Body of pancreas (tissue), 4 donors: ENCODE data around the gene HMCN1. TPM values are rescaled to one million over a fixed set of nuclear protein-coding genes. Genes with fewer than 3 reads are reported as not detected.

ENCODE experiments used
- ATAC-seq: fragments of 150-250 bp; one replicate; pipeline ENCODE4 v1.9.1; 2016
- DNase-seq, 4 donors: peaks; one replicate each; pipeline ENCODE4 v3.0.0-alpha.2; 2019
- H3K27ac ChIP-seq, 4 donors: fragments of 200-600 bp; sonication (generic); 1 replicate in 3 of 4; 2 replicates in 1 of 4; pipeline versions ENCODE4 v1.5.1 to v1.6.1; 2016 to 2019; ENCODE audit warnings: mild to moderate bottlenecking in 1 of 4, mixed read lengths in 1 of 4, moderate library complexity in 1 of 4
- H3K27me3 ChIP-seq, 2 donors: fragments of 200-600 bp; sonication (generic); one replicate each; pipeline ENCODE4 v1.6.0; 2016; ENCODE audit warnings: mild to moderate bottlenecking in 1 of 2
- H3K36me3 ChIP-seq, 2 donors: fragments of 200-600 bp; sonication (generic); replicated peaks in 1 of 2; 2 replicates each; pipeline ENCODE4 v1.5.1; 2016; ENCODE audit warnings: low read depth in 2 of 2; ENCODE audit not compliant: insufficient read depth in 1 of 2
- H3K4me1 ChIP-seq: fragments of 200-600 bp; sonication (generic); one replicate; pipeline ENCODE4 v1.6.0; 2016
- H3K4me3 ChIP-seq, 2 donors: fragments of 200-600 bp; sonication (generic); 1 replicate in 1 of 2; 2 replicates in 1 of 2; pipeline ENCODE4 v1.5.1; 2016 to 2019
- H3K9me3 ChIP-seq, 3 donors: fragments of 200-600 bp; sonication (generic); 1 replicate in 2 of 3; 2 replicates in 1 of 3; pipeline ENCODE4 v1.5.1; 2016
- POLR2A ChIP-seq, 3 donors: fragments of 450-650 bp; IDR thresholded peaks; one replicate each; pipeline ENCODE4 v1.6.1; 2016; ENCODE audit warnings: antibody characterized with exemption in 3 of 3, mild to moderate bottlenecking in 2 of 3
- WGBS, 2 donors: methylation state at CpG; one replicate each; pipeline ENCODE4 v1.1.5; 2017; 5-methylcytosine and 5-hydroxymethylcytosine counted together
- intact Hi-C: fragments of 100-400 bp; cut with DNase I; formaldehyde crosslinking; loops from one replicate; pipeline ENCODE4 v1.15.1; 2023
- total RNA-seq, 2 donors: library from RNA; depleted of rRNA; stranded (reverse); fragments of >200 nt; gene quantifications; one replicate each; pipeline ENCODE4 v1.1.0, GENCODE V29; 2016
- TF ChIP-seq, protein P1 (sequence below), 7 experiments: fragments of 450-650 bp in 4 of 7; fragments of 200-600 bp in 3 of 7; sonication (generic) in 3 of 7; IDR thresholded peaks; one replicate each; pipeline ENCODE4 v1.5.1; 2016 to 2019; ENCODE audit warnings: antibody characterized with exemption in 7 of 7

Gene HMCN1
- total RNA-seq, 2 donors from 2014 or later = 2.1 to 2.3 TPM

DNA sequence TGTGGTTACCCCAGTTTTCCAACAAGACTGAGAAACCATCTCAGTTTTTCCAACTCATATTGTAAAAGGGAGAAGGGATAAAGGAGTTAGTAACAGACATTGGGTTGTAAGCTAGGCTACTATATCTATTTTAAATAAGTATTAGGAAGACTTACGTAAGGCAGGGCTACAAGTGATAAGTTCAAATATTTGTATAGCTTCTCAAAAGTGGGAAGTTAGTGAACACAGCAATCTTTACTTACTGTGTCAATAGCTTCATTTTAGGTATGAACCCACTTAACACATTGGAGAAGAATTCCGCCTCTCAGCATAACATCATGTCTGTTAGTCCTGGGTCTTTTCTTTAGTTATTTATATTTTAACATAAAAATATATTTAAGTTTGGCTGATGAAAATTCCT is 320.7 kb downstream of the HMCN1 start:
- Histone ChIP-seq H3K9me3 (no peaks in the 10 kb centered on the region), H3K4me3 (no peak overlapping the region), H3K27ac (no peak overlapping the region), H3K36me3 (no peaks in the 10 kb centered on the region), H3K27me3 (no peaks in the 10 kb centered on the region), H3K4me1 (peaks cover 12% of the 10 kb centered on the region)
- DNase-seq (no peak), ATAC-seq (no peak)
- WGBS, 2 donors = 86 to 88% methylated on average over 2 of the region's 2 CpGs
- no peak for TF ChIP-seq POLR2A (IDR thresholded peaks at IDR 0.05)
- TF ChIP-seq, protein P1, sequence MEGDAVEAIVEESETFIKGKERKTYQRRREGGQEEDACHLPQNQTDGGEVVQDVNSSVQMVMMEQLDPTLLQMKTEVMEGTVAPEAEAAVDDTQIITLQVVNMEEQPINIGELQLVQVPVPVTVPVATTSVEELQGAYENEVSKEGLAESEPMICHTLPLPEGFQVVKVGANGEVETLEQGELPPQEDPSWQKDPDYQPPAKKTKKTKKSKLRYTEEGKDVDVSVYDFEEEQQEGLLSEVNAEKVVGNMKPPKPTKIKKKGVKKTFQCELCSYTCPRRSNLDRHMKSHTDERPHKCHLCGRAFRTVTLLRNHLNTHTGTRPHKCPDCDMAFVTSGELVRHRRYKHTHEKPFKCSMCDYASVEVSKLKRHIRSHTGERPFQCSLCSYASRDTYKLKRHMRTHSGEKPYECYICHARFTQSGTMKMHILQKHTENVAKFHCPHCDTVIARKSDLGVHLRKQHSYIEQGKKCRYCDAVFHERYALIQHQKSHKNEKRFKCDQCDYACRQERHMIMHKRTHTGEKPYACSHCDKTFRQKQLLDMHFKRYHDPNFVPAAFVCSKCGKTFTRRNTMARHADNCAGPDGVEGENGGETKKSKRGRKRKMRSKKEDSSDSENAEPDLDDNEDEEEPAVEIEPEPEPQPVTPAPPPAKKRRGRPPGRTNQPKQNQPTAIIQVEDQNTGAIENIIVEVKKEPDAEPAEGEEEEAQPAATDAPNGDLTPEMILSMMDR (IDR thresholded peaks at IDR 0.05) = no peak
- intact Hi-C loops = no loop called here

DNA sequence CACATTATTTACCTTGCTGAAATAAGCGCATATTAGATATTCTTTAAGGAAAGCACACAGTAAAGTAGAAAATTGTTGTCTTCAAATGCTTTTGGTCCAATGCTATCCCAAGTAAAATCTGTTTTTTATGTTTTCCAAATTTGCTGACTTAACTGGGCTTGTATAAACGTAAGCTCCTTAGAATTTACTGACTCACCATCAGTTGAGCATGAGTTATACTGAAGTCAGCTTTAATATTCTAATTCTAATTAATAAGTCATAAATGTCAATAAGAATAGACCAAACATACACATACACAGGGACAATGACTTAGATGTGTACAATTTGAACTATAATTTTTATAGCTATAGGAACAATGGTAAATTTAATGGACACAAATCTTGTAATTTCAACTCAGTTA is 321.7 kb downstream of the HMCN1 start:
- peaks cover 12% of the 10 kb centered on the region for H3K4me1 ChIP-seq
- no peak overlapping the region for H3K27ac ChIP-seq
- TF ChIP-seq POLR2A (IDR thresholded peaks at IDR 0.05) = no peak
- TF ChIP-seq, protein P1 (IDR thresholded peaks at IDR 0.05) = no peak
- H3K4me3 ChIP-seq = no peak overlapping the region
- intact Hi-C loops = no loop called here
- ATAC-seq = no peak
- DNase-seq = no peak
- WGBS, 2 donors = 37 to 62% methylated on average over 2 of the region's 2 CpGs
- no peaks in the 10 kb centered on the region for H3K9me3 ChIP-seq
- no peaks in the 10 kb centered on the region for H3K36me3 ChIP-seq
- no peaks in the 10 kb centered on the region for H3K27me3 ChIP-seq

DNA sequence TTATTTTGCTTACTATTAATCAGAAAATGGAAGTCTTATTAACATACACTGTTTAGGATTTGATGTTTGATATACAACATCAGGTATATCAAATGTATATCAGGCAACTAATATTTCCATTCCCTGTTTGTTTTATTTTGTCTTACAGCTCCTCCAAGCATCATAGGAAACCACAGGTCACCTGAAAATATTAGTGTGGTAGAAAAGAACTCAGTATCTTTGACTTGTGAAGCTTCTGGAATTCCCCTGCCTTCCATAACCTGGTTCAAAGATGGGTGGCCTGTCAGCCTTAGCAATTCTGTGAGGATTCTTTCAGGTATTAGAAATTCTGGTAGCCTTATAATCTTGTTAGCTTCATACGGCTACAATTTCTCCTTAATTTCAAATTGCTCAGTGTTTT is 322.9 kb downstream of the HMCN1 start:
- WGBS, 2 donors = 89 to 90% methylated on average over 1 of the region's 1 CpG
- H3K27me3 ChIP-seq = no peaks in the 10 kb centered on the region
- H3K9me3 ChIP-seq = no peaks in the 10 kb centered on the region
- DNase-seq (no peak), ATAC-seq (no peak)
- intact Hi-C loops = no loop called here
- no peak overlapping the region for H3K4me3 ChIP-seq
- H3K27ac ChIP-seq = no peak overlapping the region
- TF ChIP-seq, protein P1 (IDR thresholded peaks at IDR 0.05) = no peak
- no peak for TF ChIP-seq POLR2A (IDR thresholded peaks at IDR 0.05)
- no peaks in the 10 kb centered on the region for H3K36me3 ChIP-seq
- H3K4me1 ChIP-seq = peaks cover 12% of the 10 kb centered on the region

DNA sequence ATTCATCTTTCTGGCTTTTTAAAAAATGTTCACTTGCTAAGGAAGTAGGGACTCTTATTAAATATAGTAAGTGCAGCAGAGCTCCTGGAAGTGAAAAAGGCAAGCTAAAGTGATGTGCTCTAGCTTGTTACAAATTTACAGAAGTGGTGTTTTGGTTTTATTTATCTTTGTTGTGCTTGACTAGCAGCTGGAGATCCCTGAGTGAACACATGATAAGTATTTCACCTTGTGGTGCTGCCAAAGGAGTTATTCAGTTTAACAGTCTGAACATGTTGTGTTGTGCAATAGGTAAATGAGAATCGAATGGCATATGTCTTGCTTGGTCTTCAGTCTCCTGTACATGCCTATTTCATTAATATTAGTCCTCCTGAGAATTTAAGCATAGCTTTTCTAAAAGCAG is 325.1 kb downstream of the HMCN1 start:
- TF ChIP-seq POLR2A (IDR thresholded peaks at IDR 0.05) = no peak
- TF ChIP-seq, protein P1 (IDR thresholded peaks at IDR 0.05) = no peak
- peak in 1 of 4 donors; percentile 2 for DNase-seq
- no peaks in the 10 kb centered on the region for H3K36me3 ChIP-seq
- ATAC-seq = peak; percentile 27
- intact Hi-C loops = no loop called here
- no peak overlapping the region for H3K4me3 ChIP-seq
- no peaks in the 10 kb centered on the region for H3K27me3 ChIP-seq
- no peaks in the 10 kb centered on the region for H3K9me3 ChIP-seq
- H3K27ac ChIP-seq = no peak overlapping the region
- WGBS, 2 donors = 3 to 13% methylated on average over 1 of the region's 1 CpG
- H3K4me1 ChIP-seq = peaks cover 12% of the 10 kb centered on the region

DNA sequence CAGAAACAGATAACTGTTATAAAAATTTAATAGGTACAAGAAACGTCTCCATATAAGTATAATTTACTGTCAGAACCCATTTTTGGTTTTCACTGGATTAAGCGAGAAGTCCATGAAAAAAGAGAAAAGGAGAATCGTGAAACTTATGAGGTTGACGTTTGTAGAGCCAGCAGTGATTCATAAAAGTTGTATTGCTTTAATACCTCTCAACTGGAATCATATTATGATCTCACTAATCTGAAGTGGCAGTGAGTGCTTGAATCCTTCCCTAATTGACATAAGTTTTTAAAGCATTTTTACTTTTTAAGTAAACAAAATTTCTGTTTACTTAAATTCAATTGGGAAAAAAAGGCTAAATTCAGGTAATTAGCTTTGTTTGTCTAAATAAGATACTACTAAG is 325.6 kb downstream of the HMCN1 start:
- no peak overlapping the region for H3K27ac ChIP-seq
- H3K9me3 ChIP-seq = no peaks in the 10 kb centered on the region
- TF ChIP-seq, protein P1 (IDR thresholded peaks at IDR 0.05) = no peak
- TF ChIP-seq POLR2A (IDR thresholded peaks at IDR 0.05) = no peak
- WGBS, 2 donors = 69 to 71% methylated on average over 4 of the region's 4 CpGs
- H3K4me1 ChIP-seq = peaks cover 12% of the 10 kb centered on the region
- no peaks in the 10 kb centered on the region for H3K27me3 ChIP-seq
- H3K36me3 ChIP-seq = no peaks in the 10 kb centered on the region
- H3K4me3 ChIP-seq = no peak overlapping the region
- ATAC-seq (no peak), DNase-seq (no peak)
- intact Hi-C loops = no loop called here
